Coronary artery (tissue), 2 donors: Measurements from ENCODE around the gene DCLK2.

Experiments used
- DNase-seq: peaks from one replicate; pipeline ENCODE4 v3.0.0-alpha.2; 2017; ENCODE audit warnings: low spot score
- H3K27ac ChIP-seq, 2 donors: fragments of 200-600 bp; sonication (generic); one replicate each; pipeline ENCODE4 v1.5.1; 2016 to 2019
- H3K4me3 ChIP-seq: fragments of 200-600 bp; sonication (generic); 2 replicates; pipeline ENCODE4 v1.5.1; 2016; ENCODE audit warnings: mild to moderate bottlenecking, moderate library complexity
- CTCF ChIP-seq: fragments of 200-600 bp; sonication (generic); IDR thresholded peaks from one replicate; pipeline ENCODE4 v1.5.1; 2019; ENCODE audit warnings: antibody characterized with exemption

Gene DCLK2

DNA sequence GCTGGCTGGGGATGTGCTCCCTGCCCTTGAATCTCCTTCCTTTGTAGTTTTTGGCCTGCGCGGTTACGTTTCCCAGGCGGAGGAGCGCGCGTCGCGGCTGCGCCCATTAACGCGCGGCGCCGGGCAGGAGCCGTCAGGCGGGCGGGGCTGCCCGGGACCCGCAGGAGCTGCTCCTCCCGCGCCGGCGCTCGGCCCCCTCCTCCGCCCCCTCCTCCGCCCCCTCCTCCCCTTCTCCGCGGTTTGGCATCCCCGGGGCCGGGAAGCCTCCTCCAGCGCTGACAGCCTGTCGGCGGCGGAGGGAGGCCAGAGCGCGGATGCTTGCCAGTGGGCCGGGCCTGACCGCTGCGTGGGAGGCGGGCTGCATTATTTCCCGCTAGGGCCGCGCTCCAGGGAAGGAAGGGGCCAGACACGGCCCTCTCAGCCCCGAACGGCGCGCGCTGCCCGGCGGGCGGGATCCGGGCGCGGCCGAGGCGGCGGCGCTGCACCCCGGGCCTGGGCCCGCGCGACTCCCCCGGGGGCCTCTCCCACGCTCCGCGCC lies at the start of gene DCLK2:
DCLK2 (plus strand) TSS at position 405 of the 538 bp plus-strand sequence. CDS start 583 bp downstream, outside the sequence.
- no peak for TF ChIP-seq CTCF
- Histone ChIP-seq H3K27ac (peak within 1 kb of the TSS; percentile 84 to 97), H3K4me3 (peak within 1 kb of the TSS; percentile 84)
- DNase-seq: peak; percentile 89

GRCh38 chr4:150032541-150032940 lies 45.7 kb upstream of the DCLK2 start:
- no peak overlapping the region for H3K27ac ChIP-seq
- no peak overlapping the region for H3K4me3 ChIP-seq
- no peak for DNase-seq
- TF ChIP-seq CTCF: no peak

- no peak overlapping the region for H3K27ac ChIP-seq
- no peak for TF ChIP-seq CTCF
- DNase-seq: no peak
- no peak overlapping the region for H3K4me3 ChIP-seq
Observed at GRCh38 chr4:150033081-150033480, 45.2 kb upstream of the DCLK2 start.

GRCh38 chr4:150033901-150034300 lies 44.3 kb upstream of the DCLK2 start:
- TF ChIP-seq CTCF: no peak
- DNase-seq: no peak
- Histone ChIP-seq H3K27ac (no peak overlapping the region), H3K4me3 (no peak overlapping the region)

DNA sequence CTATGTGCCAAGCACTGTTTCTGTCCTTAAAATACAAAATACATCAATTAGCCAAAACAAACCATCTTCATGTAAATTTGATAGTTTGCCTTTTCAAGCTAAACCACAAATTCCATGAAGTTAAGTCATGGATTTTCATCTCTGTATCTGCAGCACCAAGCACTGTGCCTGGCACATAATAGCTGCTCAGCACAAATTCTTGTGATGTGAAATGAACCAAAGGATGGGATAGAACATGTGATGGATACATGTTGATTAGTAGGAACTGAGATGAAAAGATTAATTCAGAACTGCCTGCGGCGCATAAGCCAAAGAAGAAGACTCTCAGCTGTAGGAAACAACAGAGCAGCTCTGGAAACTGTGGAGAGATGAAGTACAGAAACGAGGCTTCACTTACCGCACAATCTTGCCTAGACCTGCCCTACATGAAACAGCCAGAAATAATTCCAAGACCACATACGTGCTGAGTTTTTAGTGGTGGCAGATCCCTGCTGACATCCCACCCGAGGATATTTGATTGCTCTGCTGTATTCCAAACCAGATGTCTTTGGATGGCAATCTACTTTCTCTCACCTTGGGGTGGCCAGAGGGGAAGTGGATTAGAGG lies 40.9 kb upstream of the DCLK2 start:
- Histone ChIP-seq H3K27ac (no peak overlapping the region), H3K4me3 (no peak overlapping the region)
- DNase-seq: no peak
- no peak for TF ChIP-seq CTCF

DNA sequence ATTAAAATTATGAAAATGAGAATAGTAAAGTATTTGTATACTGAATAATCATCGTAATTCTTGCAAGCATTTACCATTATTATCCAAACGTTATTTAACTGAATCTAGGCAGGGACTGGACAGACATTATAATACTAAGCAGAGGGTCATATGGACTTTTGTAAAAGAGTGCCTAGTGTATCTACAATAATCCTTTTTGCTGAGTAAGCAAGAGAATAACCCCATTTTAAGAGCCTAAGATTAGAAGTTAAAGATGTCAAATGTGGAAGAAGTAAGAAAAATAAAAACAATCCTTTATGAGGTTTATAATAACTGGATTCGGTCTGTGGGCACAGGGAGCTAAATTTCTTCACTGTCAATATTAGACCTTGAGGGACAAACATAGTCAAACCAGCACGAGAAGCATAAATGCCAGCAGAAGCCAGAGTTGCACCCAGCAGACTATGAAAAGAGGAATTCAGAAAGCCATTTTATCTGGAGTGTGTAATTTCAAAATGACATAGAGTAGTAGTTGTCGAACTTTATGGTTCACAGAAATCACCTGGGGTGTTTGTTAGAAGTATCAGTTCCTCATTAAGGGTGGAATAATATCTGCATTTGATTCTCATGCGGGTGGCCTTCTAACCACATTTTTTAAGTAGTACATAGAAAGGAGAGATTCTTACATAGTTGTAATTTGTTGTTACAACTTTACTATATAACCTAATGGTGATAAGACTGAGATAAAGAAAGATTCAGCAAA lies 39.7 kb upstream of the DCLK2 start:
- H3K4me3 ChIP-seq: no peak overlapping the region
- H3K27ac ChIP-seq: no peak overlapping the region
- DNase-seq: no peak
- no peak for TF ChIP-seq CTCF
